GM12892 (cell line): ENCODE measurements around the gene RBAK.
"Not testable (repeated sequence)": the region's sequence is repeated elsewhere in the genome, so short reads cannot be mapped to it uniquely, and the experiment has no call there.

Source experiments
- DNase-seq: peaks from one replicate; pipeline ENCODE4 v3.0.0; 2011; ENCODE audit not compliant: insufficient read length
- FAIRE-seq: peaks from 2 replicates; lab custom pipeline; 2011; peaks lifted over from hg19 to GRCh38; lab: Jason Lieb, UNC
- POLR2A ChIP-seq: IDR thresholded peaks from 2 replicates; pipeline ENCODE4 v1.6.1; 2011; ENCODE audit warnings: low read depth, low read length, control low read depth
- POLR2AphosphoS5 ChIP-seq: IDR thresholded peaks from 2 replicates; pipeline ENCODE4 v1.6.1; 2011; ENCODE audit warnings: low read depth, low read length, control low read depth
- TAF1 ChIP-seq: IDR thresholded peaks from 2 replicates; pipeline ENCODE4 v1.6.1; 2011; ENCODE audit warnings: low read depth, mild to moderate bottlenecking, control low read depth, low read length, borderline replicate concordance

The RBAK gene

DNA sequence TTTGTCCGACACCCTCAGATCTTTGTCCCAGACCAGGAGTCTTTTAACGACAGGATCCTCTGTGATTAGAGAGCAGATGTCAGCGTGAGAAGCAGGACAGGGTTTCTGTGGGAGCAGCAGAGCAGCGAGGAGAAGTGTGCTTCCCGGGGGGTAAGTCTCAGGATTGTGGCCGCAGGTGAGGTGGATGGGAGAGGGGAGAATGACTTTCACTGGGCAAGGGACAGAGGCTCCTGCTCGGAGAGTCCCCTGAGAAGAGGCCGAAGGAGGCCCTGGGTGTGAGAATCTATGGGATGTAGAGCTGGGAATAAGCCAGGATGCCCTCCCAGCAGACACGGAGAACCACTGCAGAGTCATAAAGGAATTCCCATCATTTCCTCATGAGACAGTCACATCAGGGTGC lies 10.4 kb upstream of the RBAK start:
- TF ChIP-seq TAF1, result no peak
- no peak for TF ChIP-seq POLR2A
- no peak for TF ChIP-seq POLR2AphosphoS5
- FAIRE-seq (no peak), DNase-seq (no peak)

DNA sequence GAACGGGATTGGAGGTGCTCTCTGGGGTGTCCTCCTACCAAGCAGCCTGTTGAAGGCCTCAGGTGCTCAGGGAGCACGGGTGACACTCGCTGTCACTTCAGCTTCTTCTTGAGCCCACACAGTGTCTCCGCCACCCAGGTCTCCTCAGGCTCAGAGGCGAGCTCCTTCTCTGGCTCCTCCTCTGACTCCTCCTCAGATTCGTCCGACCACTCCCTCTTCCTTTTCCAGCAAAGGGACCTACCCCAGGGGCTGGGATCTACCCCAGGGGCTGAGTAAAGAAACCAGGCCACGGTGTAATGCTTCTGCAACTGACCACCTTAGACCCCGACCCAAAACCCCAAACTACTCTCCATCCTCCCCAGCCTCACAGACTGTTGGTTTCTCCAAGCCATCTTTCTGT lies 9.2 kb upstream of the RBAK start:
- DNase-seq (no peak), FAIRE-seq (no peak)
- TF ChIP-seq TAF1, result no peak
- TF ChIP-seq POLR2AphosphoS5, result no peak
- TF ChIP-seq POLR2A, result no peak

DNA sequence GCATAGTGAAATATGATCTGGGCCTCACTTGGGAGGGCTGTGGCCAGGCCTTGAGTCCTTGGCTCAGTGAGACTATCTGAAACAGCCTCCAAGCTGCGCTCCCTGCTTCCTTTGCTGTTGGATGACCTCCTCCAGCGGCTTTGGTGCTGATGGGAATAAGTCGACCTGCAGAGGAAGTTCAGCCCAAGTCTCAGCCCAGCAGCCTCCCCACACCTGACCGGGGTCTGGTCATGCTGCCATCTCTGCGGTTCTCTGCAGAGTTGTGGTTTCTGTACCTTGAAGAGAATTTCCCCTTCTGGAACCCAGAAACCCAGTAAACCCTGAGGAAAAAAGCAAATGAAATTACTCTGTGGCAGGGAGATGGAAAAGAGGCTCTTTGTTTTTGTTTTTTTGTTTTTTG lies 4.6 kb upstream of the RBAK start:
- FAIRE-seq (no peak), DNase-seq (no peak)
- TF ChIP-seq POLR2AphosphoS5 (no peak), TAF1 (no peak), POLR2A (no peak)

DNA sequence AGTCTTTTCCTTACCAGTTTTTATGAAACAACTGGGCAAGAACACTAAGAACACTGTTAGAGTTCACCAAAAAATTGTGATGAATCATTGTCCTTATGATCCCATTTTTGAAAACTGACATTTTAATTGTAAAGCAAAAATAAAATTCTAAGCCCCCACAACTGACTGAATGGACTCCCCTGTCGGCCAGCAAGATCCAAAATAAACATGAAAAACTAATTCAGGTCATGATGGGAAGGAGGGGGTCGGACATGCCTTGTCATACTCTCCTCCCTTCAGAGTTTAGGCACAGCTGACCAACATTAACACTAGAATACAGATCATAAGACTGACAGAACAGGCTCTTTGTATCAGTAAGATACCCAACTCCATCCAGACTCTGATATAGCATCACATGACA lies 2.0 kb upstream of the RBAK start:
- DNase-seq, result no peak
- TF ChIP-seq TAF1 (no peak), POLR2AphosphoS5 (no peak), POLR2A (no peak)
- no peak for FAIRE-seq

DNA sequence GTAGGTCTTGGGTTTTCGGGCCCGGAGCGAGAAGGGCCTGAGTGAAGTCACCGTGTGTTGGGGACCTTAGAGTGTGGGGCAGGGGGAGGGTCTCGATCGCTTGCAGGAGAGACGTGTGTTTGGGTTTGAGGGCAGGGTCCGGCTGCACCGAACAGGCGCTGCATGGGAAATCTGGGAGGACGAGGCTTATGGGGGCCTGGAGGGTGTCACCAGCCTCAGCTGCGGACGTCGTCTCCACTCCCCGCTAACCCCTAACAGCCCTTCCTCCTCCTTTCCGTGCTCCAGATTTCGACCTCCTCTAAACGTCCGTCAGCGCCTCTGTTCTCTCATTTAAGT lies 705 bp downstream of the RBAK start:
- not testable (repeated sequence) for DNase-seq, FAIRE-seq

DNA sequence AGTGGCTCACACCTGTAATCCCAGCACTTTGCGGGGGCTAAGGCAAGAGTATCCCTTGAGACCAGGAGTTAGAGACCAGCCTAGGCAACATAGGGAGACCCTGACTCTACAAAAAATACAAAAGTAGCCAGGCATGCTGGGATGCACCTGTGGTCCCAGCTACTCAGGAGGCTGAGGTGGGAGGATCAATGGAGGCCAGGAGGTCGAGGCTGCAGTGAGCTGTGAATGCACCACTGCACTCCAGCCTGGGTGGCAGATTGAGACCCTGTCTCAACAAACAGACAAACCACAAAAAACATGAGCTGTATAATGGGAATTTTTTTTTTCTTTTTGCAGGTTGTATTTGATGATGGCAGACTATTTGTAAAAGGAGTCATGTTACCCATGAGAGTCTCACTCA lies 1.5 kb downstream of the RBAK start:
- FAIRE-seq, DNase-seq: not testable (repeated sequence)

DNA sequence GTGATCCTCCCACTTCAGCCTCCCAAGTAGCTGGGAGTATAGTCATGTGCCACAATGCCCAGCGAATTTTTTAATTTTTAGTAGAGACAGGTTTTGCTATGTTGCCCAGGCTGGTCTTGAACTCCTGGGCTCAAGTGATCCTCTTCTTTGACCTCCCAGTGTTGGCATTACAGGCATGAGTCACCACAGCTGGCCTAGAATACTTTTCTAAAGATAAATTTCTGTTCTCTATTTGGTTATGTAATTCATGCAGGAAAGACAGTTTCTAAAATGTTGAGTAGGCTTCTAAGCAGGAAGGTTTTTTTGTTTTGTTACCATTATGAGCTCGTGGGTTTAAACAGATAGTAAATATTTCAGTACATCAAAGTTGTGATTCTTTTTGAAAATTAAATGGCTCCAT lies 5.0 kb downstream of the RBAK start:
- DNase-seq (no peak), FAIRE-seq (no peak)
- no peak for TF ChIP-seq POLR2A
- TF ChIP-seq TAF1, result no peak
- TF ChIP-seq POLR2AphosphoS5, result no peak

DNA sequence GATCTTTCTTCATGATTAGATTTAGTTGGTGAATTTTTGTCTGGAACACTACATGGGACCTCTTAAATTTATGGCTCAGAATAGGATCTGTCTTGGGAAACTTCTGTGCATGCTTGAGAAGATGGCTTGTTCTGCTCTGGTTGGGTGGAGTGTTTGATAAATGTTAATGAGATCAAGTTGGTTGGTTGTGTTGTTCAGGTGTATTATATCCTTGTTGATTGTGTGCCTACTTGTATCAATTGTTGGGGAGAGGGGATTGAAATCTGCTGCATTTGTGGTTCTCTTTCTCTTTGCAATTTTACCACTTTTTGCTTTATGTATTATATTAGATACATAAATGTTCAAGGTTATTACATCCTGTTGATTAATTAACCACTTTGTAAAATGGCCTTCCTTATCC lies 6.1 kb downstream of the RBAK start:
- not testable (repeated sequence) for DNase-seq, FAIRE-seq

DNA sequence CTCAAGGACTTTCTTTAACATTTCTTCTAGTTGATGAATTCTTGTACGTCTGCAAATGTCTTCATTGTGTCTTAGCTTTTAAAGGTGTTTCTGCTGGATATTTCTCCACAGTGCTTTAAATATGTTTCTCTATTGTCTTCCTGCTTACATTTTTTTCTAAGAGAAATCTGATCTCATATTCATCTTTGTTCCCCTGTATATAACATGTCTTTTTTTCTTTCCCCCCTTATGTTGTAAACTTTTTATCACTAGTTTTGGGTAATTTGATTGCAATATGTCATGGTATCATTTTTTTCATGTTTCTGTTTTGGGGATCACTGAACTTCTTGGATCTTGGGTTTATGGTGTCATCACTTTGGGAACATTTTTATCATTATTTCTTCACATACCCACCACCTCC lies 7.5 kb downstream of the RBAK start:
- DNase-seq (no peak), FAIRE-seq (no peak)
- TF ChIP-seq POLR2AphosphoS5, result no peak

DNA sequence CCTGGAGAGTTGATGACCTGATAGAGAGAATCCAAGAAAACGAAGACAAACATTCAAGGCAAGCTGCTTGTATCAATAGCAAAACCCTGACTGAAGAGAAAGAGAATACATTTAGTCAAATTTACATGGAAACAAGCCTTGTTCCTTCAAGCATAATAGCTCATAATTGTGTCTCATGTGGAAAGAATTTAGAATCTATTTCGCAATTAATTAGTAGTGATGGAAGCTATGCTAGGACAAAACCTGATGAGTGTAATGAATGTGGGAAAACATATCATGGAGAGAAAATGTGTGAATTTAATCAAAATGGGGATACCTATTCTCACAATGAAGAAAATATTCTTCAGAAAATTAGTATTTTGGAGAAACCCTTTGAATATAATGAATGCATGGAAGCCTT lies 18.0 kb downstream of the RBAK start:
- DNase-seq (no peak), FAIRE-seq (no peak)
- TF ChIP-seq POLR2AphosphoS5 (no peak), TAF1 (no peak), POLR2A (no peak)

DNA sequence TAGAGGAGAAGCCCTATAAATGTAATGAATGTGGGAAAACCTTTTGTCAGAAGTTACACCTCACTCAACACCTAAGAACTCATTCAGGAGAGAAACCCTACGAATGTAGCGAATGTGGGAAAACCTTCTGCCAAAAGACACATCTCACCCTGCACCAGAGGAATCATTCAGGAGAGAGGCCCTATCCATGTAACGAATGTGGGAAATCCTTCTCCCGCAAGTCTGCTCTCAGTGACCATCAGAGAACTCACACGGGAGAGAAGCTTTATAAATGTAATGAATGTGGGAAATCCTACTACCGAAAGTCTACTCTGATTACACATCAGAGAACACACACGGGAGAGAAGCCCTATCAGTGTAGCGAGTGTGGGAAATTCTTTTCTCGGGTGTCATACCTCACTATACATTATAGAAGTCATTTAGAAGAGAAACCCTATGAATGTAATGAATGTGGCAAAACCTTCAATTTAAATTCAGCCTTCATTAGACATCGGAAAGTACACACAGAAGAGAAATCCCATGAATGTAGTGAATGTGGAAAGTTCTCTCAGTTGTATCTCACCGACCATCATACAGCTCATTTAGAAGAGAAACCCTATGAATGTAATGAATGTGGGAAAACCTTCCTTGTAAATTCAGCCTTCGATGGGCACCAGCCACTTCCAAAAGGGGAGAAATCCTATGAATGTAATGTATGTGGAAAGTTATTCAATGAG lies 18.9 kb downstream of the RBAK start:
- no peak for FAIRE-seq
- DNase-seq, result no peak
- no peak for TF ChIP-seq POLR2A
- no peak for TF ChIP-seq POLR2AphosphoS5
- no peak for TF ChIP-seq TAF1

DNA sequence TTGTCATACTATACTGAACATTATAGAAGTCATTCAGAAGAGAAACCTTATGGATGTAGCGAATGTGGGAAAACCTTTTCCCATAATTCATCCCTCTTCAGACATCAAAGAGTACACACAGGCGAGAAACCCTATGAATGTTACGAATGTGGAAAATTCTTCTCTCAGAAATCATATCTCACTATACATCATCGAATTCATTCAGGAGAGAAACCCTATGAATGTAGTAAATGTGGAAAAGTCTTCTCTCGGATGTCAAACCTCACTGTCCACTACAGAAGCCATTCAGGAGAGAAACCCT lies 19.4 kb downstream of the RBAK start:
- no peak for FAIRE-seq
- TF ChIP-seq TAF1, result no peak
- TF ChIP-seq POLR2A, result no peak
- TF ChIP-seq POLR2AphosphoS5, result no peak
- no peak for DNase-seq

DNA sequence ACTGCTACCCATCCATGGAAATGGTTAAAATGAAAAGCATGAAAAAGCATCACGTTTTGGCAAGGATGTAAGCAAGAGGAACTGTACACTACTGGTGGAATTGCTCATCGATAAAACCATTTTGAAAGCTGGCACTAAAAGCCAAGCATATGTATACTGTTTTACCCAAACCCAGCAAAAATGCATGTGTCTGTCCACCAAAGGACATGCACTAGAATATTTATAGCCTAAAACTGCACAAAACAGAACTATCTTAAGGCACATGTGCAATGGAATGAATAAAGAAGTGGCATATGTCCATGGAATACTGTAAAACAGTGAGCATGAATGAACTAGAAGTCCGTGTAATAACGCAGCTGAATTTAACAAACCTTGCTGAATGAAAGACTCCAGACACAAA lies 22.9 kb downstream of the RBAK start:
- no peak for TF ChIP-seq TAF1
- no peak for TF ChIP-seq POLR2A
- TF ChIP-seq POLR2AphosphoS5, result no peak
- FAIRE-seq (no peak), DNase-seq (no peak)

DNA sequence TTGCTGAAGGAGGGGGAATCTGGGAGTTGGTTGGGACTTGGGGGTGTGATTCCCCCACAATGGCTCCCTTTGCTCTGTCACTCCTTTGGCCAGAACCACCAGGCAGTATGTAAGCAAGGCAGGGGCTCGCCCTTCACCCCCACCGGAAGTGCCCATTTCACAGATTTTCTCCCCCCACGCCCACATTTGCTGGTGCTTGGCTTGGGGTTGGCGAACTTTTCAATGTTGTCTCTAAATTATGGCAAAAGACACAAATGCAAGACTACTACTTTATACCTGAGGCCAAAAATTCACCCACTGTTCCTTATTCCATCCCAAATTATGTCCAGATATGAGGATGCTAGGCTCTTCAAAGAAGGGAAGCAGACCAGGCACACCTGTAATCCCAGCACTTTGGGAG lies 24.5 kb downstream of the RBAK start:
- no peak for FAIRE-seq
- DNase-seq, result no peak
- TF ChIP-seq POLR2AphosphoS5 (no peak), TAF1 (no peak), POLR2A (no peak)

DNA sequence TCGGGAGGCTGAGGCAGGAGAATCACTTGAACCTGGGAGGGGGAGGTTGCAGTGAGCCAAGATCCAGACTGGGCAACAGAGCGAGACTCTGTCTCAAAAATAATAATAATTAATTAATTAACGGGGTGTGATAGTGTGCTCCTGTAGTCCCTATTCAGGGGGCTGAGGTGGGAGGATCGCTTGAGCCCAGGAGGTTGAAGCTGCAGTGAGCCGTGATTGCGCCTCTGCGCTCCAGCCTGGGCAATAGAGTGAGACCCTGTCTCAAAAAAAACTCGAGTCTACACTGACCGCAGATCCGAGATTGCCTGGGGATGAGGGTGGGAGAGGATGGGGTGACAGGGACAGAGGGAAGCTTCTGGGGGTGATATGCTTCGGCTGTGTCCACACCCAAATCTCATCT lies 29.5 kb downstream of the RBAK start:
- FAIRE-seq, DNase-seq: not testable (repeated sequence)
